GM06990 (cell line): ENCODE measurements around the gene ZFP69B.

Experiments
- DNase-seq: peaks from one replicate; pipeline ENCODE4 v3.0.0-alpha.2; 2011; ENCODE audit not compliant: insufficient read length; ENCODE audit errors: extremely low read depth
- H3K27me3 ChIP-seq: replicated peaks from 2 replicates; pipeline ENCODE4 v1.6.0; 2011; ENCODE audit warnings: low read length; ENCODE audit not compliant: control insufficient read depth, insufficient read depth
- H3K36me3 ChIP-seq: 2 replicates; pipeline ENCODE4 v1.5.1; 2011; ENCODE audit warnings: low read length; ENCODE audit not compliant: control insufficient read depth, insufficient read depth
- H3K4me3 ChIP-seq: replicated peaks from 2 replicates; pipeline ENCODE4 v1.5.1; 2011; ENCODE audit warnings: low read depth, mild to moderate bottlenecking, control low read depth, low read length
- TF ChIP-seq, protein P1 (sequence below): IDR thresholded peaks from 2 replicates; pipeline ENCODE4 v1.5.1; 2011; ENCODE audit warnings: low read length, control low read depth, mild to moderate bottlenecking, inconsistent platforms; ENCODE audit not compliant: insufficient read depth, poor library complexity, severe bottlenecking

Gene ZFP69B

DNA sequence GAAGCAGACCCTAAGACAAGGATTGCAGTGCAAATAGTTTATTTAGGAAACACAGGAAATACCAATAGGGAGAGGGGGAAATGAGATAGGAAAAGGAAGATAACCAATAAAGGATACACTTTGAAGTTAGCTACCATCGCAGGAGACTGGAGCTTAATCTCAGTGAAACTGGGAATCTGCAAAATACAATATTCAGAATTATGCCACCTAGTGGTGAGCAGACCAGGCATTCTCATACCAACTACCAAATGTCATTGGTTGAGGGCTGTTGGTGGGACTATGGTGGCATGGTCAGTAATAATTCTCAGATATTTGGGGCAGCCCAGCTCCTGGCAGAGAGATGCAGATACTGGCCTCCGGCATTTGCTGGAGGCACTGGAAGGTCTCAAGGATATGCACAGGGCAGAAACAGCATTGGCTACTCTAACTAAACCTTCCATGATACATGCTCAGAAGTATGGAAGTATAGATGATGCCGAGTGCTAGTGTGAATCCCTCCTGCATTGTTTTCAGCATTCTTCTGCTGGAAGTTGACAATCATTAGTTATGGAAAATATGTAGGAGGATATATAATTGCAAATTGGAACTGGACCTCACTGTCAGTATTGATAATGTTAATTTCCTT, 11.8 kb upstream of the ZFP69B start:
- no peaks in the 10 kb centered on the region; the same call in 1 of the 2 replicates for H3K36me3 ChIP-seq
- DNase-seq, result no peak
- no peak overlapping the region for H3K4me3 ChIP-seq
- H3K27me3 ChIP-seq, result no peaks in the 10 kb centered on the region
- TF ChIP-seq, protein P1, sequence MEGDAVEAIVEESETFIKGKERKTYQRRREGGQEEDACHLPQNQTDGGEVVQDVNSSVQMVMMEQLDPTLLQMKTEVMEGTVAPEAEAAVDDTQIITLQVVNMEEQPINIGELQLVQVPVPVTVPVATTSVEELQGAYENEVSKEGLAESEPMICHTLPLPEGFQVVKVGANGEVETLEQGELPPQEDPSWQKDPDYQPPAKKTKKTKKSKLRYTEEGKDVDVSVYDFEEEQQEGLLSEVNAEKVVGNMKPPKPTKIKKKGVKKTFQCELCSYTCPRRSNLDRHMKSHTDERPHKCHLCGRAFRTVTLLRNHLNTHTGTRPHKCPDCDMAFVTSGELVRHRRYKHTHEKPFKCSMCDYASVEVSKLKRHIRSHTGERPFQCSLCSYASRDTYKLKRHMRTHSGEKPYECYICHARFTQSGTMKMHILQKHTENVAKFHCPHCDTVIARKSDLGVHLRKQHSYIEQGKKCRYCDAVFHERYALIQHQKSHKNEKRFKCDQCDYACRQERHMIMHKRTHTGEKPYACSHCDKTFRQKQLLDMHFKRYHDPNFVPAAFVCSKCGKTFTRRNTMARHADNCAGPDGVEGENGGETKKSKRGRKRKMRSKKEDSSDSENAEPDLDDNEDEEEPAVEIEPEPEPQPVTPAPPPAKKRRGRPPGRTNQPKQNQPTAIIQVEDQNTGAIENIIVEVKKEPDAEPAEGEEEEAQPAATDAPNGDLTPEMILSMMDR, result peak; percentile 56

GRCh38 chr1:40439247-40439646, 11.0 kb upstream of the ZFP69B start:
- no peaks in the 10 kb centered on the region for H3K27me3 ChIP-seq
- TF ChIP-seq, protein P1, result no peak

DNA sequence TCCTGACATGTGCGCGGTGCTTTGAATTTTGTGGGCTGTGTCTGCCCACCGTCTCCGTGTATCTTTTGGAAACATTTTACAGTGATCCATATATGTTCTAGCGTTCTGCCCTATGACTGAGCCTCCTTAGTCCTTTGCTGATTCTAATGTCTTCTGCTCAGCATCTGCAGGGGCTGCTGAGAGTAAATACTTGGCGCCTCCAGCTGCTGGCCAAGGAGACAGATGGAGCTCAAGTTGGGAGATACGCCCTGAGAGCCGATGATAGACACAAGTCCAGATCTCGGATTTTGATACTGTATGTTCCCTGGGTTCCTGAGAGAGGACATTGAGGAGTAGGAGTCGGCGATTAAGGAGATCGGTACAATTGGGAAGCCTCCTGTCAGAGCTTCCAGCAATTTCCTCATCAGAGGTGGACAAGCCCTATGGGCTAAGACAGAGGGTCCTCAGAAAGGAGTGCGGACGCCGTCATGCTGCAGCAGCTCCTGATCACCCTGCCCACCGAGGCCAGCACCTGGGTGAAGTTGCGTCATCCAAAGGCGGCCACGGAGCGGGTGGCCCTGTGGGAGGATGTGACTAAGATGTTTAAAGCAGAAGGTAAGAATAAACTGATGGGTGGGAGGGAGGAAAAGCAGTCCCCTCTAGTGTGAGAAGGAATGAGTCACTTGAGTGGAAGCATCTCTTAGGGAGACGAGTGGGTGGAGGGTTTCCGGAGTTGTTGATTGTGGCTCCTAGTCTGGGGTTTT, 390 bp downstream of the ZFP69B start:
- Histone ChIP-seq H3K27me3 (no peaks in the 10 kb centered on the region), H3K4me3 (peak overlapping the region; percentile 78)
- peak; percentile 84 for DNase-seq

More at GRCh38 chr1:40439247-40439646, 11.0 kb upstream of the ZFP69B start:
- no peak for DNase-seq
- no peak overlapping the region for H3K4me3 ChIP-seq
- H3K36me3 ChIP-seq, result no peaks in the 10 kb centered on the region; the same call in 1 of the 2 replicates

GRCh38 chr1:40451238-40451585, 936 bp downstream of the ZFP69B start:
- Histone ChIP-seq H3K36me3 (0 out of 2 replicates have a peak, but pooled peaks cover 2% of the 10 kb centered on the region), H3K4me3 (peak overlapping the region; percentile 78), H3K27me3 (no peaks in the 10 kb centered on the region)
- DNase-seq, result no peak
- TF ChIP-seq, protein P1, result no peak

More for the DNA sequence above, 390 bp downstream of the ZFP69B start:
- 0 out of 2 replicates have a peak, but pooled peaks cover 2% of the 10 kb centered on the region for H3K36me3 ChIP-seq
- TF ChIP-seq, protein P1, result no peak

- TF ChIP-seq, protein P1, result no peak
Measured at GRCh38 chr1:40454873-40455272, 4.6 kb downstream of the ZFP69B start.

More at GRCh38 chr1:40454873-40455272, 4.6 kb downstream of the ZFP69B start:
- Histone ChIP-seq H3K36me3 (peaks cover 6% of the 10 kb centered on the region), H3K27me3 (no peaks in the 10 kb centered on the region), H3K4me3 (no peak overlapping the region)
- DNase-seq, result no peak
